Loucy (cell line): Measurements from ENCODE around the gene CAPN3.

Experiments used
- H2AFZ ChIP-seq: fragments of 200-600 bp; sonication (generic); 2 replicates; pipeline ENCODE4 v1.6.0; 2016; ENCODE audit warnings: antibody characterized with exemption, mild to moderate bottlenecking, low read length, moderate library complexity
- H3F3A ChIP-seq: fragments of 200-600 bp; 2 replicates; pipeline ENCODE4 v1.6.0; 2016; ENCODE audit warnings: antibody characterized with exemption, low read depth, mild to moderate bottlenecking
- H3K27me3 ChIP-seq: fragments of 200-600 bp; sonication (generic); 2 replicates; pipeline ENCODE4 v1.6.1; 2014; ENCODE audit warnings: low read length, mild to moderate bottlenecking; ENCODE audit not compliant: insufficient read depth, poor library complexity, severe bottlenecking
- H3K36me3 ChIP-seq: fragments of 200-600 bp; sonication (generic); 2 replicates; pipeline ENCODE4 v1.6.1; 2016; ENCODE audit warnings: low read length; ENCODE audit not compliant: insufficient read depth
- H3K4me1 ChIP-seq: fragments of 200-600 bp; sonication (generic); 2 replicates; pipeline ENCODE4 v1.5.1; 2014; ENCODE audit warnings: low read length, mild to moderate bottlenecking; ENCODE audit not compliant: insufficient read depth, poor library complexity, severe bottlenecking
- H3K4me2 ChIP-seq: fragments of 200-600 bp; sonication (generic); 2 replicates; pipeline ENCODE4 v1.6.0; 2014; ENCODE audit warnings: antibody characterized with exemption, low read length, low read depth, mild to moderate bottlenecking; ENCODE audit not compliant: poor library complexity, severe bottlenecking
- H3K4me3 ChIP-seq: fragments of 200-600 bp; sonication (generic); 2 replicates; pipeline ENCODE4 v1.5.1; 2014; ENCODE audit warnings: low read length, mild to moderate bottlenecking, mixed read lengths; ENCODE audit not compliant: poor library complexity, severe bottlenecking
- H3K79me2 ChIP-seq: fragments of 200-600 bp; sonication (generic); 2 replicates; pipeline ENCODE4 v1.6.1; 2014; ENCODE audit warnings: low read length; ENCODE audit not compliant: insufficient read depth
- H3K9ac ChIP-seq: fragments of 200-600 bp; sonication (generic); 2 replicates; pipeline ENCODE4 v1.6.0; 2014; ENCODE audit warnings: mild to moderate bottlenecking, low read depth, low read length, moderate library complexity; ENCODE audit not compliant: poor library complexity, severe bottlenecking
- H3K9me2 ChIP-seq: fragments of 200-600 bp; sonication (generic); replicated peaks from 2 replicates; pipeline ENCODE4 v1.6.1; 2016; ENCODE audit warnings: low read depth, low read length, mixed read lengths
- H3K9me3 ChIP-seq: fragments of 200-600 bp; sonication (generic); 2 replicates; pipeline ENCODE4 v1.6.1; 2014; ENCODE audit warnings: mild to moderate bottlenecking, antibody characterized with exemption, low read length, low read depth; ENCODE audit not compliant: insufficient read depth
- H4K20me1 ChIP-seq: fragments of 200-600 bp; sonication (generic); 2 replicates; pipeline ENCODE4 v1.6.0; 2014; ENCODE audit warnings: antibody characterized with exemption, low read length, mild to moderate bottlenecking; ENCODE audit not compliant: insufficient read depth, poor library complexity, severe bottlenecking
- CTCF ChIP-seq: fragments of 200-600 bp; sonication (generic); conservative IDR thresholded peaks from 2 replicates; pipeline ENCODE4 v1.5.1; 2014; ENCODE audit warnings: mild to moderate bottlenecking, antibody characterized with exemption, low read length
- EZH2phosphoT487 ChIP-seq: fragments of 200-600 bp; IDR thresholded peaks from 2 replicates; pipeline ENCODE4 v1.6.1; 2018; ENCODE audit warnings: antibody characterized with exemption, mild to moderate bottlenecking, moderate library complexity, borderline replicate concordance

Gene CAPN3

GRCh38 chr15:42338500-42338899 lies 20.8 kb upstream of the CAPN3 start:
- Histone ChIP-seq H3F3A (no peaks in the 10 kb centered on the region), H3K4me2 (no peak overlapping the region), H3K4me3 (no peak overlapping the region), H3K27me3 (no peaks in the 10 kb centered on the region), H2AFZ (no peak overlapping the region; the same call in 1 of the 2 replicates), H3K36me3 (no peaks in the 10 kb centered on the region), H4K20me1 (no peaks in the 10 kb centered on the region), H3K9me2 (no peaks in the 10 kb centered on the region), H3K9me3 (no peaks in the 10 kb centered on the region), H3K79me2 (no peaks in the 10 kb centered on the region), H3K4me1 (peaks cover 8% of the 10 kb centered on the region), H3K9ac (no peak overlapping the region)
- TF ChIP-seq CTCF (no peak), EZH2phosphoT487 (no peak)

- Histone ChIP-seq H3F3A (no peaks in the 10 kb centered on the region), H3K79me2 (no peaks in the 10 kb centered on the region), H4K20me1 (no peaks in the 10 kb centered on the region), H3K9ac (no peak overlapping the region), H3K4me1 (peaks cover 5% of the 10 kb centered on the region), H2AFZ (no peak overlapping the region), H3K4me3 (no peak overlapping the region), H3K27me3 (no peaks in the 10 kb centered on the region), H3K36me3 (no peaks in the 10 kb centered on the region), H3K4me2 (no peak overlapping the region), H3K9me2 (no peaks in the 10 kb centered on the region), H3K9me3 (no peaks in the 10 kb centered on the region)
- no peak for TF ChIP-seq EZH2phosphoT487
- no peak for TF ChIP-seq CTCF
Observed at GRCh38 chr15:42343596-42344232, 15.6 kb upstream of the CAPN3 start.

- Histone ChIP-seq H4K20me1 (no peaks in the 10 kb centered on the region), H3K79me2 (no peaks in the 10 kb centered on the region), H3K9me3 (no peaks in the 10 kb centered on the region), H3K9me2 (no peaks in the 10 kb centered on the region), H3F3A (no peaks in the 10 kb centered on the region), H3K36me3 (no peaks in the 10 kb centered on the region), H2AFZ (no peak overlapping the region), H3K4me1 (peaks cover 5% of the 10 kb centered on the region), H3K9ac (no peak overlapping the region), H3K4me3 (no peak overlapping the region), H3K4me2 (no peak overlapping the region), H3K27me3 (no peaks in the 10 kb centered on the region)
- TF ChIP-seq EZH2phosphoT487 = no peak
- no peak for TF ChIP-seq CTCF
Observed at GRCh38 chr15:42344763-42345162, 14.5 kb upstream of the CAPN3 start.
